Measurements from ENCODE around the gene SVOP.
"Not testable (repeated sequence)": the region's sequence is repeated elsewhere in the genome, so short reads cannot be mapped to it uniquely, and the experiment has no call there.

The SVOP gene

DNA sequence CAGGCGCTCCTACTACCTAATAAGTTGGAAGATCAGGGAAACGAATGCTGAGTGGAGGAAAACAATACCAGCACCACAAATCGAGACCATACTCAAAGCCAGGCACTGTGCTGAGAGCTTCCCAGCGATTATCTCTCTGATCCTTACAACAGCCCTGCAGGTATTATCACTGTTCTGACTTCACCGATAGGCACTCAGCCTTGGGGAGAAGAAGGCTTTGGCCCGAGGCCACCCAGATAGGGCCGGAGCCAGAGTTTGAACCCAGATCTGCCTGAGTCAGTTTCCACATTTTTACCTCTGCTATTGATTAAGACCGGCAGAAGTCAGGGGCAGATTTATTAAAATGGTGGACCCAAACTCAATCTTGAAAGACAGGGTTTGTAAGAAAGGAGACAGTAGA is 4.9 kb downstream of the SVOP start:
- Histone ChIP-seq H4K20me1 (peaks cover 0 to 6% (median 0%) of the 10 kb centered on the region in 11 experiments; a peak in 3 of 22 replicates), H3K36me3 (no peaks in the 10 kb centered on the region), H3K4me1 (peaks cover 2 to 6% (median 4%) of the 10 kb centered on the region in 10 experiments; a peak in 15 of 20 replicates), H3K27ac (no peak overlapping the region), H3K9me3 (replicated peaks in 1 of 11) (no peaks in the 10 kb centered on the region), H3K4me2 (no peak overlapping the region), H3K4me3 (no peak overlapping the region), H3K9ac (no peak overlapping the region), H3K27me3 (no peaks in the 10 kb centered on the region)
- no peak for TF ChIP-seq Cebpa-rat (IDR thresholded peaks at IDR 0.05)

- Histone ChIP-seq H4K20me1 (peaks cover 0 to 2% (median 0%) of the 10 kb centered on the region in 11 experiments; a peak in 3 of 22 replicates), H3K9ac (no peak overlapping the region)
Measured at GRCh38 chr12:109014984-109015765, 5.7 kb downstream of the SVOP start.

DNA sequence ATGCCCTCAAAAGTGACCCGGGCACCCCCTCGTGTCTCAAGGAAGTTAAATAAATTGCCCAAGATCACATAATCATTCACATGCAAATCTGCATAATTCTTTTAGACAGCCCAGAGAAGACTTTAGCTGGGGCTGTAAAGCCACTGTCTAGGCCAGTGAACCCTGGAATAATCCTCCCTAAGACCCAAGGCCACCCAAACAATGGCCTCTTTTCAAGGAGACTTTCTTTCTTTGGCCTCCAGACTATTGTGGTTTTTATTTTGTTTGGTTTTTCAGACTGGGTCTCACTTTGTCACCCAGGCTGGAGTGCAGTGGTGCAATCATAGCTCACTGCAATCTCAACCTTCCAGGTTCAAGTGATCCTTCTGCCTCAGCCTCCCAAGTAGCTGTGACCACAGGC is 10.6 kb downstream of the SVOP start:
- Histone ChIP-seq H3K9me3 (replicated peaks in 1 of 11) (no peaks in the 10 kb centered on the region), H4K20me1 (no peaks in the 10 kb centered on the region), H3K4me2 (no peak overlapping the region), H3K4me3 (no peak overlapping the region), H3K4me1 (no peaks in the 10 kb centered on the region), H3K36me3 (no peaks in the 10 kb centered on the region), H3K27me3 (no peaks in the 10 kb centered on the region), H3K27ac (no peak overlapping the region), H3K9ac (no peak overlapping the region)
- TF ChIP-seq Cebpa-rat (IDR thresholded peaks at IDR 0.05), result no peak

More at GRCh38 chr12:109014984-109015765, 5.7 kb downstream of the SVOP start:
- Histone ChIP-seq H3K4me1 (no peaks in the 10 kb centered on the region), H3K4me3 (no peak overlapping the region), H3K27ac (no peak overlapping the region), H3K36me3 (no peaks in the 10 kb centered on the region), H3K27me3 (no peaks in the 10 kb centered on the region), H3K9me3 (replicated peaks in 1 of 11) (no peaks in the 10 kb centered on the region), H3K4me2 (no peak overlapping the region)
- no peak for TF ChIP-seq Cebpa-rat (IDR thresholded peaks at IDR 0.05)

- H3K36me3 ChIP-seq, result no peaks in the 10 kb centered on the region
- H3K27ac ChIP-seq, result no peak overlapping the region
- no peaks in the 10 kb centered on the region for H4K20me1 ChIP-seq
- no peak overlapping the region for H3K4me2 ChIP-seq
- no peaks in the 10 kb centered on the region for H3K9me3 ChIP-seq (replicated peaks in 1 of 11)
- H3K9ac ChIP-seq, result no peak overlapping the region
- H3K4me3 ChIP-seq, result no peak overlapping the region
- no peaks in the 10 kb centered on the region for H3K27me3 ChIP-seq
- no peaks in the 10 kb centered on the region for H3K4me1 ChIP-seq
- TF ChIP-seq Cebpa-rat (IDR thresholded peaks at IDR 0.05), result no peak
Measured at GRCh38 chr12:109009766-109010165, 11.1 kb downstream of the SVOP start.

- no peaks in the 10 kb centered on the region for H3K36me3 ChIP-seq
- no peak for TF ChIP-seq Cebpa-rat (IDR thresholded peaks at IDR 0.05)
- H3K9ac ChIP-seq, result no peak overlapping the region
- no peaks in the 10 kb centered on the region for H3K27me3 ChIP-seq
- H3K4me1 ChIP-seq, result no peaks in the 10 kb centered on the region
- H3K4me3 ChIP-seq, result no peak overlapping the region
- no peaks in the 10 kb centered on the region for H3K9me3 ChIP-seq (replicated peaks in 1 of 11)
- no peaks in the 10 kb centered on the region for H4K20me1 ChIP-seq
- H3K27ac ChIP-seq, result no peak overlapping the region
- no peak overlapping the region for H3K4me2 ChIP-seq
Measured at GRCh38 chr12:109004017-109004416, 16.9 kb downstream of the SVOP start.

GRCh38 chr12:108996320-108996719 is 24.5 kb downstream of the SVOP start:
- Histone ChIP-seq H3K4me3 (no peak overlapping the region), H3K36me3 (no peaks in the 10 kb centered on the region), H3K9ac (no peak overlapping the region), H3K9me3 (replicated peaks in 1 of 11) (no peaks in the 10 kb centered on the region), H3K27ac (no peak overlapping the region), H3K4me1 (no peaks in the 10 kb centered on the region), H4K20me1 (no peaks in the 10 kb centered on the region), H3K27me3 (no peaks in the 10 kb centered on the region), H3K4me2 (no peak overlapping the region)
- no peak for TF ChIP-seq Cebpa-rat (IDR thresholded peaks at IDR 0.05)

DNA sequence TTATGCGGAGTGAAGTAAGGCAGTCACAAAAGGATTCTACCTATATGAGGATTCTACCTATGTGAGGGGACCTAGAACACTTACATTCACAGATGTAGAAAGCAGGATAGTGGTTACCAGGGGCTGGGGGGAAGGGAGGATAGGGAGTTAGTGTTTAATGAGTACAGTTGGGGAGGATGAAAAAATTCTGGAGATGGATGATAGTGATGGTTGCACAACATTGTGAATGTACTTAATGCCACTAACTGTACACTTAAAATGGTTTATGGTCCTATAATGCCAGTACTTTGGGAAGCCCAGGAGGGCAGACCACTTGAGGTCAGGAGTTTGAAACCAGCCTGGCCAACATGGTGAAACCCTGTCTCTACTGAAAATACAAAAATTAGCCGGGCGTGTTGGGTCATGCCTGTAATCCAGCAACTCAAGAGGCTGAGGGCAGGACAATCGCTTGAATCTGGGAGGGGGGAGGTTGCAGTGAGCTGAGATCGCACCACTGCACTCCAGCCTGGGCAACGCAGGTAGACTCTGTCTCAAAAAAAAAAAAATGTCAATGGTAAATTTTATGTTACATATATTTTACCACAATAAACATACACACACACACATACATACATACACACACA is 25.4 kb downstream of the SVOP start:
- TF ChIP-seq Cebpa-rat (IDR thresholded peaks at IDR 0.05), result no peak

GRCh38 chr12:108990103-108990502 is 30.8 kb downstream of the SVOP start:
- not testable (repeated sequence) for H3K9ac ChIP-seq; H3K4me1 ChIP-seq; H3K27ac ChIP-seq; H3K27me3 ChIP-seq; H4K20me1 ChIP-seq; H3K4me3 ChIP-seq; H3K36me3 ChIP-seq; H3K4me2 ChIP-seq; H3K9me3 ChIP-seq (replicated peaks in 1 of 11)

More for the DNA sequence above, 25.4 kb downstream of the SVOP start:
- H3K27me3 ChIP-seq, result no peaks in the 10 kb centered on the region
- H4K20me1 ChIP-seq, result no peaks in the 10 kb centered on the region
- H3K4me2 ChIP-seq, result no peak overlapping the region
- H3K9me3 ChIP-seq (replicated peaks in 1 of 11), result no peaks in the 10 kb centered on the region
- H3K9ac ChIP-seq, result no peak overlapping the region
- H3K27ac ChIP-seq, result no peak overlapping the region
- H3K4me3 ChIP-seq, result no peak overlapping the region
- H3K4me1 ChIP-seq, result no peaks in the 10 kb centered on the region
- H3K36me3 ChIP-seq, result no peaks in the 10 kb centered on the region

DNA sequence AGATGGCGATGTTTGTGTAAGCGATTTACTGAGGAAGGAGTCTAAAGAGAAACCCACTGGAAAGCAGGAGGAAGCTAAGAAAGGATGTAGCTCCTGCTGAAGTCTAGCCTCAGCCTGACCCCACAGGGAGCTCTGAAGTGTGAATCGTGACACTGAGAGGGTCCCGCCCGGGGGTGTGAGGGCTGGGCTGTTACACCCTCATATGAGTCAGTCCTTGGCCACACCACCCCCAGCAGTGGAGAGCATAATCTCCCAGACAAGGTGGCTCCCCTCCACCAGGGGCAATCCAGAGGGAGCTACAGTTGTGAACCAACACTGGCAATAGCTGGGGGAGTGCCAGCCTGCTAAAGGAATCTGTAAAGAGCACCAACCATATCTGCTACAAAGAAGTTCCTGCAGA is 31.5 kb downstream of the SVOP start:
- no peaks in the 10 kb centered on the region for H3K36me3 ChIP-seq

GRCh38 chr12:108985750-108986149 is 35.1 kb downstream of the SVOP start:
- Histone ChIP-seq H3K9me3 (replicated peaks in 1 of 11) (peaks cover 0 to 4% (median 0%) of the 10 kb centered on the region in 11 experiments; a peak in 2 of 22 replicates), H3K27me3 (no peaks in the 10 kb centered on the region), H3K4me1 (no peaks in the 10 kb centered on the region), H3K4me2 (no peak overlapping the region), H3K4me3 (no peak overlapping the region), H3K36me3 (no peaks in the 10 kb centered on the region), H3K9ac (no peak overlapping the region), H4K20me1 (no peaks in the 10 kb centered on the region), H3K27ac (no peak overlapping the region)
- no peak for TF ChIP-seq Cebpa-rat (IDR thresholded peaks at IDR 0.05)

More for the DNA sequence above, 31.5 kb downstream of the SVOP start:
- H3K4me3 ChIP-seq, result no peak overlapping the region
- H3K27ac ChIP-seq, result no peak overlapping the region
- no peak overlapping the region for H3K4me2 ChIP-seq
- no peaks in the 10 kb centered on the region for H3K4me1 ChIP-seq
- no peaks in the 10 kb centered on the region for H3K9me3 ChIP-seq (replicated peaks in 1 of 11)
- no peak for TF ChIP-seq Cebpa-rat (IDR thresholded peaks at IDR 0.05)
- H3K9ac ChIP-seq, result no peak overlapping the region
- no peaks in the 10 kb centered on the region for H3K27me3 ChIP-seq
- no peaks in the 10 kb centered on the region for H4K20me1 ChIP-seq

All from BLaER1 treated with 17β-estradiol and CSF1 and Interleukin-3, amounts not matched to agents 10 nM and 100 nM (cell line).